ENCODE results near the gene ADAP1.

DNA sequence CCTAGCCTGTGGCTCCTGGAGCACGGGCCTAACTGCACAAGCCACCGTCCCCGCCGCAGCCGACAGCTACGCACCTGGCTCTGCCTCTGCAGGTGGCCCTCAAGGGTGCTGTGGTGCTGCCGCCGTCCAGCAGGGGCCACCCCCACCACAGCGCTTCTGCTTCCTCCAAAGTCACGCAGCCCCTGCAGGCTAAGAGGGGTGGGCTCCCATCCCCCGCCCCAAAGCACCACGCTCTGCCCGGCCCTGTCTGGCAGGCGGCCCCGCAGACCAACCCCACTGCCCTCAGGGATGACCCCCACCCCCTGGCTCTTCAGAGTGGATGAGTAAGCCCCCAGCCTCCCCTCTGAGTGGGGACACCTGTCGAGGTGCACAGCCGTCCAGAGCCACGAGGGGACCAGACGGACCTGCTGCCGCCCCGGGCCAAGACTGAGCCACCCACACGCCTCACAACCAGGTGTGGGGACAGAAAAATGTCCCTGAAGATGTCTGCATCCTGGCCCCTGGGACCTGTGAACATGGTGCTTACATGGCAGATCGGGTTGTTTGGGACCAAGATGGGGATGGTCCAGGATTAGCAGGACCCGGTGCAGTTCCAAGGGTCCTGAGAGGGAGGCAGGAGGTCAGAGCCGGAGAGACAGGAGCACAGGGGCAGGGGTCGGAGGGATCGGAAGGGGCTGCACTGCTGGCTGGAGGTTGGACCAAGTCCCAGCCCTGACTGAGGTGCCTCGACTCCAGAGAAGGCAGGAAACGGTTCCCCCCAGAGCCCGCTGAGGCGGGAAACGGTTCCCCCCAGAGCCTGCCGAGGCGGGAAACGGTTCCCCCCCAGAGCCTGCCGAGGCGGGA lies 9.0 kb upstream of the ADAP1 start:
- no peak for TF ChIP-seq CTCF (conservative IDR thresholded peaks at IDR 0.05; ENCODE audit: low read depth, low read length)
- TF ChIP-seq EZH2 (IDR thresholded peaks at IDR 0.05; ENCODE audit: borderline replicate concordance, low read depth, low read length, poor library complexity, severe bottlenecking) = no peak

Measured in A673 (cell line).